Ishikawa (cell line): Measurements from ENCODE around the gene ZP1.

ENCODE experiments used
- CEBPB ChIP-seq: IDR thresholded peaks from 2 replicates; pipeline ENCODE4 v1.6.1; 2012
- CREB1 ChIP-seq: IDR thresholded peaks from 2 replicates; pipeline ENCODE4 v1.6.1; 2012; ENCODE audit warnings: low read depth
- EGR1 ChIP-seq: IDR thresholded peaks from 2 replicates; pipeline ENCODE4 v1.6.1; 2012
- EP300 ChIP-seq: IDR thresholded peaks from 2 replicates; pipeline ENCODE4 v1.6.1; 2012; ENCODE audit warnings: borderline replicate concordance
- NFIC ChIP-seq: IDR thresholded peaks from 2 replicates; pipeline ENCODE4 v1.6.1; 2012
- RAD21 ChIP-seq: IDR thresholded peaks from 2 replicates; pipeline ENCODE4 v1.6.1; 2012; ENCODE audit warnings: low read depth
- REST ChIP-seq: IDR thresholded peaks from 2 replicates; pipeline ENCODE4 v1.6.1; 2012; ENCODE audit warnings: low read depth, mild to moderate bottlenecking
- TAF1 ChIP-seq: IDR thresholded peaks from 2 replicates; pipeline ENCODE4 v1.6.1; 2012; ENCODE audit warnings: low read depth, mild to moderate bottlenecking
- USF1 ChIP-seq: IDR thresholded peaks from 2 replicates; pipeline ENCODE4 v1.6.1; 2012
- YY1 ChIP-seq: IDR thresholded peaks from 2 replicates; pipeline ENCODE4 v1.6.1; 2012; ENCODE audit warnings: low read depth

GRCh38 chr11:60899046-60899936 is 31.9 kb downstream of the ZP1 start:
- TF ChIP-seq EGR1 (no peak), RAD21 (peak; percentile 53), REST (no peak), YY1 (no peak), NFIC (no peak), TAF1 (no peak), CEBPB (no peak), USF1 (no peak), EP300 (no peak), CREB1 (no peak)
